Fibroblast of pulmonary artery (primary cell): ENCODE measurements around the gene CCL17.
"Not testable (repeated sequence)": the region's sequence is repeated elsewhere in the genome, so short reads cannot be mapped to it uniquely, and the experiment has no call there.

ENCODE experiments used
- DNase-seq: peaks from one replicate; pipeline ENCODE4 v3.0.0-alpha.2; 2010; ENCODE audit warnings: low read depth
- H3K4me3 ChIP-seq: replicated peaks from 2 replicates; pipeline ENCODE4 v1.5.1; 2011; ENCODE audit warnings: low read depth, mild to moderate bottlenecking, control low read depth, low read length, moderate library complexity
- CTCF ChIP-seq: IDR thresholded peaks from 2 replicates; pipeline ENCODE4 v1.5.1; 2011; ENCODE audit warnings: mild to moderate bottlenecking, control low read depth, low read length, inconsistent platforms; ENCODE audit errors: missing control alignments

Gene CCL17

GRCh38 chr16:57372372-57373116 lies 32.0 kb upstream of the CCL17 start, which contains the start of gene CX3CL1:
TSS of gene CX3CL1 (plus strand) at chr16:57372490. CDS start at chr16:57372569, 79 bp downstream.
- peak; percentile 50 for DNase-seq
- H3K4me3 ChIP-seq: no peak within 1 kb of the TSS
- no peak for TF ChIP-seq CTCF

- H3K4me3 ChIP-seq: no peak overlapping the region
- no peak for DNase-seq
- no peak for TF ChIP-seq CTCF
Observed at GRCh38 chr16:57373117-57373947, 31.2 kb upstream of the CCL17 start.

- no peak for TF ChIP-seq CTCF
- DNase-seq: peak; percentile 66
- no peak overlapping the region for H3K4me3 ChIP-seq
Observed at GRCh38 chr16:57374067-57374534, 30.5 kb upstream of the CCL17 start.

- H3K4me3 ChIP-seq, DNase-seq: not testable (repeated sequence)
Observed at GRCh38 chr16:57374925-57375465, 29.6 kb upstream of the CCL17 start.

- no peak for DNase-seq
- no peak for TF ChIP-seq CTCF
- no peak overlapping the region for H3K4me3 ChIP-seq
Observed at GRCh38 chr16:57376313-57376818, 28.2 kb upstream of the CCL17 start.

- no peak for DNase-seq
- no peak for TF ChIP-seq CTCF
- no peak overlapping the region for H3K4me3 ChIP-seq
Observed at GRCh38 chr16:57377080-57377841, 27.3 kb upstream of the CCL17 start.

- DNase-seq: no peak
- TF ChIP-seq CTCF: no peak
- no peak overlapping the region for H3K4me3 ChIP-seq
Observed at GRCh38 chr16:57379579-57379978, 25.0 kb upstream of the CCL17 start.
